ENCODE results near the gene SPTBN4.

Gene SPTBN4

DNA sequence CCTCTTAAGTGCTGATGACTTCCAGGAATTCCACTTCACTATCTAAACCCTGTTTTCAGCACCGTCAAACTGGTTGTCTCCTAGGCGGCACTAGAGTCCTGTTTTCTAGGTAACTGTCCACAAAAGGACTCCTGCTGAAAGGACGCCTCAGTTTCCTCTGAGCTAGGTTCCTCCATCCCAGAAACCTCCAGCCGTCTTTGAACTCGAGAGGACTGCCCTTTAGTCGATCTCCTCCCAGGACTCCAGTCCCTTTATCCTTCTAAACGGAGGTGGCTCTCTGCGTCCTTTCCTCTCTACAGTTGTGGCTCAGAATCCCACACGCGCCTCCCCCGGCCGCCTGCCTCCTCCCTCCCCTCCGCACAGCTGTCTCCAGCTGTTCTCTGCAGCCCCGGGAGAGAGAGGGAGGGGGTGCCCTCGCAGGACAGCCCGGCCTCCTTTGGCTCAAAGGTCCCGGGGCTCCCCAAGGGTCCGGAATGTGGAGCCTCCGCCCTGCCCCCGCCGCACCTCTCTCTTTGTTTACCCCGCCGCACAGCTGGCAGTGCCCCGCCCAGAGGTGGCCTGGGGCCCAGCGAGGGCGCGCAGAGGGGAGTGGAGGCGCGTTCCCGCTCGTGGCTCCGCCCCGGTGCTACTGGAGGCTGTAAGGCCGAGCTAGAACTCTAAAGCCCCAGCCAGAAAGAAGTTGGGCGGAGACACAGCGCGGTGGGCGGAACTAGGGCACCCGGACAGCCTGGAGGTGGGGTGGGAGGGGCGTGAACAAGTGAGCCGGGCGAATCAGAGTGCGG is 136.8 kb downstream of the SPTBN4 start (continued):
- TF ChIP-seq ZNF621 (tag by site-specific recombination; IDR thresholded peaks at IDR 0.05): no peak
- TF ChIP-seq, protein P1, sequence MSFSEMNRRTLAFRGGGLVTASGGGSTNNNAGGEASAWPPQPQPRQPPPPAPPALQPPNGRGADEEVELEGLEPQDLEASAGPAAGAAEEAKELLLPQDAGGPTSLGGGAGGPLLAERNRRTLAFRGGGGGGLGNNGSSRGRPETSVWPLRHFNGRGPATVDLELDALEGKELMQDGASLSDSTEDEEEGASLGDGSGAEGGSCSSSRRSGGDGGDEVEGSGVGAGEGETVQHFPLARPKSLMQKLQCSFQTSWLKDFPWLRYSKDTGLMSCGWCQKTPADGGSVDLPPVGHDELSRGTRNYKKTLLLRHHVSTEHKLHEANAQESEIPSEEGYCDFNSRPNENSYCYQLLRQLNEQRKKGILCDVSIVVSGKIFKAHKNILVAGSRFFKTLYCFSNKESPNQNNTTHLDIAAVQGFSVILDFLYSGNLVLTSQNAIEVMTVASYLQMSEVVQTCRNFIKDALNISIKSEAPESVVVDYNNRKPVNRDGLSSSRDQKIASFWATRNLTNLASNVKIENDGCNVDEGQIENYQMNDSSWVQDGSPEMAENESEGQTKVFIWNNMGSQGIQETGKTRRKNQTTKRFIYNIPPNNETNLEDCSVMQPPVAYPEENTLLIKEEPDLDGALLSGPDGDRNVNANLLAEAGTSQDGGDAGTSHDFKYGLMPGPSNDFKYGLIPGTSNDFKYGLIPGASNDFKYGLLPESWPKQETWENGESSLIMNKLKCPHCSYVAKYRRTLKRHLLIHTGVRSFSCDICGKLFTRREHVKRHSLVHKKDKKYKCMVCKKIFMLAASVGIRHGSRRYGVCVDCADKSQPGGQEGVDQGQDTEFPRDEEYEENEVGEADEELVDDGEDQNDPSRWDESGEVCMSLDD (tag by site-specific recombination; IDR thresholded peaks at IDR 0.05): peak; percentile 98
- TF ChIP-seq GLI2 (tag by site-specific recombination; IDR thresholded peaks at IDR 0.05; ENCODE audit: borderline replicate concordance, low read depth): no peak
- TF ChIP-seq ZNF747 (tag by site-specific recombination; IDR thresholded peaks at IDR 0.05): no peak
- TF ChIP-seq, protein P2, sequence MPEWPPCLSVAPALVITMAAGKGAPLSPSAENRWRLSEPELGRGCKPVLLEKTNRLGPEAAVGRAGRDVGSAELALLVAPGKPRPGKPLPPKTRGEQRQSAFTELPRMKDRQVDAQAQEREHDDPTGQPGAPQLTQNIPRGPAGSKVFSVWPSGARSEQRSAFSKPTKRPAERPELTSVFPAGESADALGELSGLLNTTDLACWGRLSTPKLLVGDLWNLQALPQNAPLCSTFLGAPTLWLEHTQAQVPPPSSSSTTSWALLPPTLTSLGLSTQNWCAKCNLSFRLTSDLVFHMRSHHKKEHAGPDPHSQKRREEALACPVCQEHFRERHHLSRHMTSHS (tag by site-specific recombination; IDR thresholded peaks at IDR 0.05): no peak
- TF ChIP-seq, protein P3, sequence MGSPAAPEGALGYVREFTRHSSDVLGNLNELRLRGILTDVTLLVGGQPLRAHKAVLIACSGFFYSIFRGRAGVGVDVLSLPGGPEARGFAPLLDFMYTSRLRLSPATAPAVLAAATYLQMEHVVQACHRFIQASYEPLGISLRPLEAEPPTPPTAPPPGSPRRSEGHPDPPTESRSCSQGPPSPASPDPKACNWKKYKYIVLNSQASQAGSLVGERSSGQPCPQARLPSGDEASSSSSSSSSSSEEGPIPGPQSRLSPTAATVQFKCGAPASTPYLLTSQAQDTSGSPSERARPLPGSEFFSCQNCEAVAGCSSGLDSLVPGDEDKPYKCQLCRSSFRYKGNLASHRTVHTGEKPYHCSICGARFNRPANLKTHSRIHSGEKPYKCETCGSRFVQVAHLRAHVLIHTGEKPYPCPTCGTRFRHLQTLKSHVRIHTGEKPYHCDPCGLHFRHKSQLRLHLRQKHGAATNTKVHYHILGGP (tag by site-specific recombination; IDR thresholded peaks at IDR 0.05): peak; percentile 98
- TF ChIP-seq SP7 (tag by site-specific recombination; IDR thresholded peaks at IDR 0.05): peak; percentile 94
- TF ChIP-seq ZNF239 (tag by site-specific recombination; IDR thresholded peaks at IDR 0.05): 0 out of 2 replicates have a peak, but pooled peaks have one; percentile 34
- peak; percentile 67; the same call in 1 of the 2 replicates for TF ChIP-seq EGR2 (tag by site-specific recombination; IDR thresholded peaks at IDR 0.05; ENCODE audit: low read depth)
- TF ChIP-seq ZNF335 (tag by site-specific recombination; conservative IDR thresholded peaks at IDR 0.05): peak; percentile 86
- TF ChIP-seq, protein P4, sequence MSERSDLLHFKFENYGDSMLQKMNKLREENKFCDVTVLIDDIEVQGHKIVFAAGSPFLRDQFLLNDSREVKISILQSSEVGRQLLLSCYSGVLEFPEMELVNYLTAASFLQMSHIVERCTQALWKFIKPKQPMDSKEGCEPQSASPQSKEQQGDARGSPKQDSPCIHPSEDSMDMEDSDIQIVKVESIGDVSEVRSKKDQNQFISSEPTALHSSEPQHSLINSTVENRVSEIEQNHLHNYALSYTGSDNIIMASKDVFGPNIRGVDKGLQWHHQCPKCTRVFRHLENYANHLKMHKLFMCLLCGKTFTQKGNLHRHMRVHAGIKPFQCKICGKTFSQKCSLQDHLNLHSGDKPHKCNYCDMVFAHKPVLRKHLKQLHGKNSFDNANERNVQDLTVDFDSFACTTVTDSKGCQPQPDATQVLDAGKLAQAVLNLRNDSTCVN (tag by site-specific recombination; optimal IDR thresholded peaks at IDR 0.05): peak; percentile 100
- TF ChIP-seq ZNF24 (tag by site-specific recombination; IDR thresholded peaks at IDR 0.05): peak; percentile 91
- TF ChIP-seq, protein P5, sequence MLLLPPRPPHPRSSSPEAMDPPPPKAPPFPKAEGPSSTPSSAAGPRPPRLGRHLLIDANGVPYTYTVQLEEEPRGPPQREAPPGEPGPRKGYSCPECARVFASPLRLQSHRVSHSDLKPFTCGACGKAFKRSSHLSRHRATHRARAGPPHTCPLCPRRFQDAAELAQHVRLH (tag by site-specific recombination; IDR thresholded peaks at IDR 0.05): no peak
- peak; percentile 68 for TF ChIP-seq ZNF76 (tag by site-specific recombination; IDR thresholded peaks at IDR 0.05; ENCODE audit: borderline replicate concordance, low read depth)
- TF ChIP-seq ZNF133 (tag by site-specific recombination; IDR thresholded peaks at IDR 0.05): no peak
- peak; percentile 57; the same call in 1 of the 2 replicates for TF ChIP-seq REPIN1 (tag by site-specific recombination; IDR thresholded peaks at IDR 0.05; ENCODE audit: low read depth)
- TF ChIP-seq, protein P6, sequence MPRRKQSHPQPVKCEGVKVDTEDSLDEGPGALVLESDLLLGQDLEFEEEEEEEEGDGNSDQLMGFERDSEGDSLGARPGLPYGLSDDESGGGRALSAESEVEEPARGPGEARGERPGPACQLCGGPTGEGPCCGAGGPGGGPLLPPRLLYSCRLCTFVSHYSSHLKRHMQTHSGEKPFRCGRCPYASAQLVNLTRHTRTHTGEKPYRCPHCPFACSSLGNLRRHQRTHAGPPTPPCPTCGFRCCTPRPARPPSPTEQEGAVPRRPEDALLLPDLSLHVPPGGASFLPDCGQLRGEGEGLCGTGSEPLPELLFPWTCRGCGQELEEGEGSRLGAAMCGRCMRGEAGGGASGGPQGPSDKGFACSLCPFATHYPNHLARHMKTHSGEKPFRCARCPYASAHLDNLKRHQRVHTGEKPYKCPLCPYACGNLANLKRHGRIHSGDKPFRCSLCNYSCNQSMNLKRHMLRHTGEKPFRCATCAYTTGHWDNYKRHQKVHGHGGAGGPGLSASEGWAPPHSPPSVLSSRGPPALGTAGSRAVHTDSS (tag by site-specific recombination; IDR thresholded peaks at IDR 0.05): no peak
- TF ChIP-seq SALL2 (tag by site-specific recombination; IDR thresholded peaks at IDR 0.05; ENCODE audit: borderline replicate concordance): no peak
- TF ChIP-seq ZNF501 (tag by site-specific recombination; IDR thresholded peaks at IDR 0.05): peak; percentile 94
- TF ChIP-seq ZNF174 (tag by site-specific recombination; IDR thresholded peaks at IDR 0.05): no peak
- no peak for TF ChIP-seq MZF1 (tag by site-specific recombination; IDR thresholded peaks at IDR 0.05; ENCODE audit: borderline replicate concordance)
- peak; percentile 93 for TF ChIP-seq ZNF548 (tag by site-specific recombination; IDR thresholded peaks at IDR 0.05)
- TF ChIP-seq, protein P7, sequence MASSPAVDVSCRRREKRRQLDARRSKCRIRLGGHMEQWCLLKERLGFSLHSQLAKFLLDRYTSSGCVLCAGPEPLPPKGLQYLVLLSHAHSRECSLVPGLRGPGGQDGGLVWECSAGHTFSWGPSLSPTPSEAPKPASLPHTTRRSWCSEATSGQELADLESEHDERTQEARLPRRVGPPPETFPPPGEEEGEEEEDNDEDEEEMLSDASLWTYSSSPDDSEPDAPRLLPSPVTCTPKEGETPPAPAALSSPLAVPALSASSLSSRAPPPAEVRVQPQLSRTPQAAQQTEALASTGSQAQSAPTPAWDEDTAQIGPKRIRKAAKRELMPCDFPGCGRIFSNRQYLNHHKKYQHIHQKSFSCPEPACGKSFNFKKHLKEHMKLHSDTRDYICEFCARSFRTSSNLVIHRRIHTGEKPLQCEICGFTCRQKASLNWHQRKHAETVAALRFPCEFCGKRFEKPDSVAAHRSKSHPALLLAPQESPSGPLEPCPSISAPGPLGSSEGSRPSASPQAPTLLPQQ (tag by site-specific recombination; IDR thresholded peaks at IDR 0.05): peak; percentile 92
- no peak for TF ChIP-seq ZNF112 (tag by site-specific recombination; IDR thresholded peaks at IDR 0.05)
- TF ChIP-seq, protein P8, sequence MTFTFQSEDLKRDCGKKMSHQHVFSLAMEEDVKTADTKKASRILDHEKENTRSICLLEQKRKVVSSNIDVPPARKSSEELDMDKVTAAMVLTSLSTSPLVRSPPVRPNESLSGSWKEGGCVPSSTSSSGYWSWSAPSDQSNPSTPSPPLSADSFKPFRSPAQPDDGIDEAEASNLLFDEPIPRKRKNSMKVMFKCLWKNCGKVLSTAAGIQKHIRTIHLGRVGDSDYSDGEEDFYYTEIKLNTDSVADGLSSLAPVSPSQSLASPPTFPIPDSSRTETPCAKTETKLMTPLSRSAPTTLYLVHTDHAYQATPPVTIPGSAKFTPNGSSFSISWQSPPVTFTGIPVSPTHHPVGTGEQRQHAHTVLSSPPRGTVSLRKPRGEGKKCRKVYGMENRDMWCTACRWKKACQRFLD (tag by site-specific recombination; IDR thresholded peaks at IDR 0.05): no peak; the same call in 1 of the 2 replicates
- peak; percentile 74 for TF ChIP-seq IKZF3 (tag by site-specific recombination; IDR thresholded peaks at IDR 0.05)
- TF ChIP-seq ZNF366 (tag by site-specific recombination; conservative IDR thresholded peaks at IDR 0.05): peak; percentile 93
- TF ChIP-seq ZBTB8A (tag by site-specific recombination; IDR thresholded peaks at IDR 0.05): peak; percentile 94; the same call in 1 of the 2 replicates

Data from HEK293 (cell line).